ENCODE measurements around the gene OSBPL5.

Gene OSBPL5

DNA sequence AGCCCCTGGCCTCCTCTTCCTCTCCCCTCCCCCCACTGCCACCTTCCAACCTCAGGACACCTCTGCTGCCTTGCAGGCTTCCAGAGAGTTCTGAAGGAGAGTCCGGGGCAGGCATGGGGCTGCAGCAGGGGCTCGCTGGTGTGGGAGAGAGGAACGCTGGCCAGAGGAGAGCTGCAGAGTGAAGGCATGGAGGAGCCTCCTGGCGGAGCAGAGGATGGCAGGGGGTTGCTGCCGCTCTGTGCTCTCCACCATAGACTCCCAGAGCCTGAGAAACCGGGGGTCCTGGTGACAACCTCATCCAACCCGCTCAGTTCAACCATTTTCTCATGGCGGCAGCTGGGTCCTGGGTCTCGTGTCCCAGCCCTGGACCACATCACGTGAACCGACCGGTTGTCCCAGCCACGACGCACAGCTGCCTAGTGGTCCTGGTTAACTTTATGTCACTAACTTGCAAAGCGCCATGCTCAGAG lies 36.0 kb upstream of the OSBPL5 start:
- DNase-seq (ENCODE audit: low spot score), result no peak
- TF ChIP-seq CTCF (IDR thresholded peaks at IDR 0.05; ENCODE audit: extremely low read depth, missing control alignments), result no peak

- DNase-seq (ENCODE audit: low spot score), result no peak
- no peak for TF ChIP-seq CTCF (IDR thresholded peaks at IDR 0.05; ENCODE audit: extremely low read depth, missing control alignments)
Measured at GRCh38 chr11:3200388-3201111, 35.4 kb upstream of the OSBPL5 start.

- TF ChIP-seq CTCF (IDR thresholded peaks at IDR 0.05; ENCODE audit: extremely low read depth, missing control alignments), result no peak
- no peak for DNase-seq (ENCODE audit: low spot score)
Measured at GRCh38 chr11:3199537-3200295, 34.6 kb upstream of the OSBPL5 start.

DNA sequence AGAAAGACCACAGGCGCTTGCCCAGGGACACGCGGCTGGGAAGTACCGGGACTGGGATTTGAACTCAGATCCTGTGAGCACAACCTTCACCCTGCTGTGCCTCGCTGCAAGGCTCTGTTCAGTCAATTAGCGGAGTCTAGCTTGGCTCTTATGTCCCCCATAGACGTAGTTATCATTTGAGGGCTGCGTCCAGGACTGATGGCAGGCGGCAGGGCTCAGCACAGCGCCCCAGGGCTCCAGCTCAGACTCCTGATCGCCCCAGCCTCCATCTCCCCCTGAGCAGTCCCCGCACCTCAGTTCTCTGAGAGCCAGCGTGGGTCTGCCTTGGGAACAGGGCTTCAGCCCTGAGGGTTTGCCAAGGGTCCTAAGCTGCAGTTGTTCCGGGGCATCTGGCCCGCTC lies 33.7 kb upstream of the OSBPL5 start:
- no peak for TF ChIP-seq CTCF (IDR thresholded peaks at IDR 0.05; ENCODE audit: extremely low read depth, missing control alignments)
- DNase-seq (ENCODE audit: low spot score), result no peak

GRCh38 chr11:3197878-3198528 lies 32.9 kb upstream of the OSBPL5 start:
- no peak for DNase-seq (ENCODE audit: low spot score)
- TF ChIP-seq CTCF (IDR thresholded peaks at IDR 0.05; ENCODE audit: extremely low read depth, missing control alignments), result no peak

GRCh38 chr11:3197044-3197695 lies 32.1 kb upstream of the OSBPL5 start:
- no peak for DNase-seq (ENCODE audit: low spot score)
- no peak for TF ChIP-seq CTCF (IDR thresholded peaks at IDR 0.05; ENCODE audit: extremely low read depth, missing control alignments)

Data from GM20000 (cell line).